Ovary (tissue), 3 donors: ENCODE results near the gene DCUN1D1.

Experiments
- POLR2A ChIP-seq: fragments of 450-650 bp; IDR thresholded peaks from one replicate; pipeline ENCODE4 v1.6.1; 2017; ENCODE audit warnings: antibody characterized with exemption, mild to moderate bottlenecking, moderate library complexity
- TF ChIP-seq, protein P1 (sequence below), 3 donors: fragments of 450-650 bp in 2 of 3; fragments of 200-600 bp in 1 of 3; IDR thresholded peaks; one replicate each; pipeline versions ENCODE4 v1.5.1 to v1.8.0; 2016 to 2022; ENCODE audit warnings: antibody characterized with exemption in 3 of 3, mild to moderate bottlenecking in 1 of 3
- donor health status: DM: no; HTN: no; CAD: no.

DNA sequence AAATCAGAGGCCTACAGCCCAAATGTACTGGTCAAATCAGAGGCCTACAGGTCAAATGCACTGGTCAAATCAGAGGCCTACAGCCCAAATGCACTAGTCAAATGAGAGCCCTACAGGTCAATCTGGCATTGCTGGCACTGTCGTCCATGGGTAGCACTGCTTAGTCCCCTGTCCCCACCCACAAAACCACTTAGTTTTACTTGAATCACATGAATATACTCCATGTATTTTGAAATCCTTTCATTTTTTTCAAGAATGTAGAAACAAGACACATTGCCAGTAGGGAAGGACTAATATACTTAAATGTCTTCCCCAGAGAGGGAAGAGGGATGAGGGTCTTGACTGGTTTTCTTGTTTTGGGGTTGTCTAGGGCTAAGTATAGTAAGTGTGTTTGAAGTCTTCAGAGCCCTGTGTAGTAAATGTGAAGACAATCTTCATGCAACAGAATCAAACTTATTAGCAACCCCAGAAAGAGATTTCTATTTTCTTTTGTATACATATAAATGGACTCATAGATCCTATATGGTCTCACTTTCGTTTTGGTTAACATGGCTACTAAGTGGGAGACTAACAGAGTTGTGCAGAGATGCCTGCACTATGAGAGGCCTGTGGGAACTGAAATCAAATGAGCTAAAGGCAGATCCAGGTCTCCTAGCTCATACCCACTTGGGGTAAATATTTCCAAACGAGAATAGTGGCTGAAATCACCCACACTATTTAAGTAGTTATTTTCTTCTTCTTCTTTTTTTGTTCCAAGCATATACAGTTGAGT, 38.3 kb upstream of the DCUN1D1 start:
- TF ChIP-seq, protein P1, sequence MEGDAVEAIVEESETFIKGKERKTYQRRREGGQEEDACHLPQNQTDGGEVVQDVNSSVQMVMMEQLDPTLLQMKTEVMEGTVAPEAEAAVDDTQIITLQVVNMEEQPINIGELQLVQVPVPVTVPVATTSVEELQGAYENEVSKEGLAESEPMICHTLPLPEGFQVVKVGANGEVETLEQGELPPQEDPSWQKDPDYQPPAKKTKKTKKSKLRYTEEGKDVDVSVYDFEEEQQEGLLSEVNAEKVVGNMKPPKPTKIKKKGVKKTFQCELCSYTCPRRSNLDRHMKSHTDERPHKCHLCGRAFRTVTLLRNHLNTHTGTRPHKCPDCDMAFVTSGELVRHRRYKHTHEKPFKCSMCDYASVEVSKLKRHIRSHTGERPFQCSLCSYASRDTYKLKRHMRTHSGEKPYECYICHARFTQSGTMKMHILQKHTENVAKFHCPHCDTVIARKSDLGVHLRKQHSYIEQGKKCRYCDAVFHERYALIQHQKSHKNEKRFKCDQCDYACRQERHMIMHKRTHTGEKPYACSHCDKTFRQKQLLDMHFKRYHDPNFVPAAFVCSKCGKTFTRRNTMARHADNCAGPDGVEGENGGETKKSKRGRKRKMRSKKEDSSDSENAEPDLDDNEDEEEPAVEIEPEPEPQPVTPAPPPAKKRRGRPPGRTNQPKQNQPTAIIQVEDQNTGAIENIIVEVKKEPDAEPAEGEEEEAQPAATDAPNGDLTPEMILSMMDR (IDR thresholded peaks at IDR 0.05): no peak
- no peak for TF ChIP-seq POLR2A
